ENCODE data around the gene POU6F2. TPM values are rescaled to one million over a fixed set of nuclear protein-coding genes. Genes with fewer than 3 reads are reported as not detected.
A peak's percentile ranks its signal among the peaks of the same experiment; 100 is the strongest.

POU6F2 gene
- total and polyA plus RNA-seq, 8 donors = 0.37 TPM; not detected in 7

DNA sequence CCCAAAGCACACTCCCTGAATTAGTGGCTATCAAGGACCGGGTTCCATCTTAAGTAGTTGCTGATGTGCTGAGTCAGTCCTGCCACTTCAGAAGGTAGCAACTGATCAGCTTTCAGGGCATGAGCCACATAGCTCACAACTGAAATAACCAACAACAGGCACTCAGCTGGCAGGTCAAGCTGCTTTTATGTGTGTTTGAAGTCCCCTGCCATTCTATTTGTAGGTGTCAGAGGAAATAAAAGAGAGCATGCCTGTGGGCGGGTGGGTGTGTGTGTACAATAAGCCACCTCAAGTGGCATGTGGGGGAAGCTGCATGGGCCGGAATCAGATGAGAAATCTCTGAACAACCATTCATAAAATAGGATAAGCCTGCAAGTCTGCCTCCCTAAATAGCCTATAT is 474.2 kb downstream of the POU6F2 start:
- TF ChIP-seq POLR2A (IDR thresholded peaks at IDR 0.05) (no peak), POLR2AphosphoS5 (IDR thresholded peaks at IDR 0.05) (no peak), EP300 (IDR thresholded peaks at IDR 0.05) (no peak)
- DNase-seq = no peak
- Histone ChIP-seq H3K36me3 (no peaks in the 10 kb centered on the region), H3K4me3 (no peak overlapping the region), H3K9me3 (no peaks in the 10 kb centered on the region), H3K27me3 (peaks cover 0 to 9% (median 0%) of the 10 kb centered on the region in 3 donors), H3K4me1 (no peaks in the 10 kb centered on the region), H3K27ac (no peak overlapping the region)
- intact Hi-C loops (cut with DNase I; ENCODE audit: low total_unique reads) = no loop called here
- 45 to 68% (median 45%) methylated on average over 3 of the region's 3 CpGs for WGBS, 5 donors

DNA sequence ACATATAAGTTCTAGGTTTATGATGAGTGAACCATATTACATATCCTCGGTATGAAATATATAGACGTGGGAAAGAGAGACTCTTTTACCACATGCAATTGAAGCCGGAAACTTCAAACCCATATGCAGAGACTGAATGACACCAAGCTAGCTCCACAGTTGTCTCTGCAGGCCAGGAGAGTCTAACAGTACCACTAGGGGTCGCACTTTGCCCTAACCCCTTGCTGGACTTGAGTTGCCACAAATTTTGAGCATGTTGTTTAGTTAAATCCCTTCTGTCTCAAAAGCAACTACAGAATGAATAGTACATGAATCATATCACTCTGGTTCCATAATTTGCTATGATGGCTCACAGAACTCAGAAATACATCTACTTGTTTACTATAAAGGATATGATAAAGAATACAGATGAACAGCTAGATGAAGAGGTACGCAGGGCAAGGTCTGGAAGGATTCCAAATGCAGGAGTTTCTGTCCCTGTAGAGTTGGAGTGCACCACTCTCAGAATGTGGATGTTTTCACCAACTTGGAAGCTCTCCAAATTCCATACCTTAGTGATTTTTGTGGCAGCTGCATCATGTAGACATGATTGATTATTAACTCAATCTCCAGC is 476.1 kb downstream of the POU6F2 start:
- Histone ChIP-seq H3K36me3 (no peaks in the 10 kb centered on the region), H3K4me3 (no peak overlapping the region), H3K9me3 (no peaks in the 10 kb centered on the region), H3K27me3 (peaks cover 0 to 9% (median 0%) of the 10 kb centered on the region in 3 donors), H3K27ac (no peak overlapping the region), H3K4me1 (peaks cover 0 to 8% (median 0%) of the 10 kb centered on the region in 4 donors)
- intact Hi-C loops (cut with DNase I; ENCODE audit: low total_unique reads) = no loop called here
- DNase-seq = peak; percentile 43 to 69
- no peak for TF ChIP-seq POLR2AphosphoS5 (IDR thresholded peaks at IDR 0.05)
- TF ChIP-seq, protein P1, sequence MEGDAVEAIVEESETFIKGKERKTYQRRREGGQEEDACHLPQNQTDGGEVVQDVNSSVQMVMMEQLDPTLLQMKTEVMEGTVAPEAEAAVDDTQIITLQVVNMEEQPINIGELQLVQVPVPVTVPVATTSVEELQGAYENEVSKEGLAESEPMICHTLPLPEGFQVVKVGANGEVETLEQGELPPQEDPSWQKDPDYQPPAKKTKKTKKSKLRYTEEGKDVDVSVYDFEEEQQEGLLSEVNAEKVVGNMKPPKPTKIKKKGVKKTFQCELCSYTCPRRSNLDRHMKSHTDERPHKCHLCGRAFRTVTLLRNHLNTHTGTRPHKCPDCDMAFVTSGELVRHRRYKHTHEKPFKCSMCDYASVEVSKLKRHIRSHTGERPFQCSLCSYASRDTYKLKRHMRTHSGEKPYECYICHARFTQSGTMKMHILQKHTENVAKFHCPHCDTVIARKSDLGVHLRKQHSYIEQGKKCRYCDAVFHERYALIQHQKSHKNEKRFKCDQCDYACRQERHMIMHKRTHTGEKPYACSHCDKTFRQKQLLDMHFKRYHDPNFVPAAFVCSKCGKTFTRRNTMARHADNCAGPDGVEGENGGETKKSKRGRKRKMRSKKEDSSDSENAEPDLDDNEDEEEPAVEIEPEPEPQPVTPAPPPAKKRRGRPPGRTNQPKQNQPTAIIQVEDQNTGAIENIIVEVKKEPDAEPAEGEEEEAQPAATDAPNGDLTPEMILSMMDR (IDR thresholded peaks at IDR 0.05) = peak in 3 of 7 experiments; percentile 19 to 56 (median 51)
- 39 to 49% (median 45%) methylated on average over 5 of the region's 5 CpGs for WGBS, 5 donors

DNA sequence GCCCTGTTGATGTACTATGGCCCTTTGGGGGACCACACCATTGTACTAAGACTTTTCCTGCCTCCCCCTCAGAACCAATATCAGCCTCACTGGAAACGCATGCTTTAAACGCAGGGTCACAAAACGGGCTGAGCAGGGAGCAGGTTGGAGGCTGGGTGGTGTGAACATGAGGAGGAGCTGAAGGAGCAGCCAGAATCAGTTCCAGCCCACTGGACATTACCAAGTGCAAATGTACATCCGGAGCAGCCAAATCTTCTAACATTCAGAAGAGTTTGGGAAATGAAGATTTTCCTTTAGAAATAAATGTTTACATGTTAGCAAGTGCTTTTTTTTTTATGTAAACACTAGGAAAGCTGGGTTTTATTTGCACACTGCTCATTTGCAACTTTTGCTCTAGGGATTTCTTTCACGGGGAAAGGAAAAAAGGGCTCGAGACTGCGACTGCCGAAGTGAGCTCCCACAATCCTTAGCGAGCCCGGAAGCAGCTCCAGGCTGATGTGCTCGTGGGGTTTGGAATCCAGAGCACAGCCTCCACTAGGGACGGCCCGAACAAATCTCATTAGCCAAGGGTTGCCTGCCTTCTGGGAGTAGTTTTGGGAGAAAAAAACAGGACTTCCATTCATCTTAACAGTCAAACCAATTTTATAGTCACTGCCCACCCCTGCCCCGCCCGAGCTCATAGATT is 480.5 kb downstream of the POU6F2 start:
- Histone ChIP-seq H3K27ac (no peak overlapping the region), H3K4me3 (peak overlapping the region; percentile 23 to 32 (median 26)), H3K36me3 (no peaks in the 10 kb centered on the region), H3K4me1 (peaks cover 0 to 8% (median 0%) of the 10 kb centered on the region in 4 donors), H3K27me3 (no peaks in the 10 kb centered on the region), H3K9me3 (no peaks in the 10 kb centered on the region)
- DNase-seq = peak in 1 of 2 donors; percentile 24
- intact Hi-C loops (cut with DNase I; ENCODE audit: low total_unique reads) = no loop called here
- TF ChIP-seq POLR2AphosphoS5 (IDR thresholded peaks at IDR 0.05) = no peak
- no peak for TF ChIP-seq POLR2A (IDR thresholded peaks at IDR 0.05)
- TF ChIP-seq, protein P1 (IDR thresholded peaks at IDR 0.05) = no peak
- TF ChIP-seq EP300 (IDR thresholded peaks at IDR 0.05) = no peak
- whole genome bisulfite sequencing, 5 donors = 31 to 42% (median 39%) methylated on average over 14 to 15 of the region's 15 CpGs

DNA sequence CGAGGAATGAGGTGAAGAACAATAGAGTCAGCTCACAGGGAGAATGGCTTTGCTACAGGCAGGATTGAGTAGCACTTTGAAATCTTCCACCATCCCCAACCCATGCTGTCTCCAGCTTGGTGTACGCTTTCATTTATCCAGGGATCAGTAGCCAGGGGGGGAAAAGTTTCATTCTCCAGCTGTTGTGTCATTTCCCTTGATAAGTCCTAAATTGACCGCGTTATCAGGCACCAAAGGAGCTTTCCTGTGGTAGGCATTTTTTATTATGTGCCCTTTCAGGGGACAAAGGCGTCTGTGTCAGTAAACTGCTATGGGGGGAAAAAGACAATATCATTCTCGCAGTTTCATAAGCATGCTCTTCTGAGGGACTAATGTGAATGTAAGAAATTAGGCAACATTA is 481.9 kb downstream of the POU6F2 start:
- H3K27ac ChIP-seq = no peak overlapping the region
- 71 to 78% (median 73%) methylated on average over 6 of the region's 6 CpGs for WGBS, 5 donors

More for the DNA sequence above, 481.9 kb downstream of the POU6F2 start:
- intact Hi-C loops (cut with DNase I; ENCODE audit: low total_unique reads) = loop anchor here (10.0 kb wide), 1 partner anchor 665 kb away; no protein-coding TSS in a partner anchor
- no peaks in the 10 kb centered on the region for H3K9me3 ChIP-seq
- DNase-seq = no peak
- H3K27me3 ChIP-seq = no peaks in the 10 kb centered on the region
- H3K36me3 ChIP-seq = no peaks in the 10 kb centered on the region
- H3K4me3 ChIP-seq = no peak overlapping the region
- peaks cover 0 to 9% (median under 1%) of the 10 kb centered on the region in 4 donors for H3K4me1 ChIP-seq
- TF ChIP-seq, protein P1 (IDR thresholded peaks at IDR 0.05) = no peak
- TF ChIP-seq EP300 (IDR thresholded peaks at IDR 0.05) = no peak
- no peak for TF ChIP-seq POLR2AphosphoS5 (IDR thresholded peaks at IDR 0.05)
- no peak for TF ChIP-seq POLR2A (IDR thresholded peaks at IDR 0.05)
